Stimulated activated CD4-positive, alpha-beta T cell treated with anti-CD3 and anti-CD28 coated beads, Interleukin-2, amount 100 ng/mL, for 48 hours (primary cell): ENCODE results near the gene LEMD3.

Source experiments
- DNase-seq, 2 donors: peaks; one replicate each; pipeline ENCODE4 v3.0.0-alpha.2; 2020

Gene LEMD3

DNA sequence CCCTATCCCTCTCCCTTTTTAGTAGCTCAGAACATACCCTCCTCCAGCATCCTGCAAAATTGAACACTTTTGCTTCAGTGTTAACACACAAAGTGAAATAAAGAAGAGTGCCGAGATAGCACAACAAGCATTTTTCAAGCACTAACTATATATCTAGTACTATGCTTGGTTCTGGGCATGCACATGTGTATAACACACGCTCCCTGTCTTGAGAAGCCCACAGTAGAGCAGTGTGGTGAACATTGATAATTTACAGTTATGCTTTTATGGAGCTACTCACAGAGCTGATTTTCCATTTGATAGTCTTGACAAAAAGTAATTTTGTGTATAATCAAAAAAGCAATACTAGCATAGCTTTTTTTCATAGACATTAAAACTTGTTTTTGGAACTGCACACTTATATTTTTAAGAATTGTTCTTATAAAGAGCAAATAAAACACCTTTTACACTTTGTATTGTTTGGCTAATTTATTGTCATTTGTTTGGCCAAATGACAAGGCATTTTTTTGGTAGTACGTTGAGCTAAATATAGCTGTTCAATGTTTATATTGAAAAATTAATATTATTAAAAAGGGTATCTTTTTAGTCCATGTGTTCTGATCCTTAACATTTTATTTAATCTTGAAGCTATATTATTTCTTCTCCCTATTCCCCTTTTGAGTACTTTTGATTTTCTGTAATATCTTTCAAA is 39.7 kb downstream of the LEMD3 start:
- no peak for DNase-seq

GRCh38 chr12:65209655-65210043 is 40.3 kb downstream of the LEMD3 start:
- DNase-seq, result no peak

DNA sequence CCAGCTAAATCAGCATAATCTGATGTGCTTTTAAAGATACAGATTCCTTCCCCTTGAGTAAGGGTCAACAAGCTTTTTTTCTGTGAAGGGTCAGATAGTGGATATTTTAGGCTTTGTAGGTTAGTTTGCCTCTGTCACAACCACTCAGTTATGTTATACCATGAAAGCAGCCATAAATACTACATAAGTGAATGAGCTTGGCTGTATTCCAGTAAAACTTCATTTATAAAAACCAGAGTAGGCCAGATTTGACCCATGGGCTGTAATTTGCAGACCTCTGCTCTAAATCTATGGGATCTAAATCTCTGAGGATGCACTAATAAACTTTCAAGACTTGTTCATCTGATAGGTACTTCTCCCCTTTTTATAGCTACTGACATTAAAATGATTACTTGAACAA is 47.7 kb downstream of the LEMD3 start:
- DNase-seq, result no peak

GRCh38 chr12:65220761-65221160 is 51.4 kb downstream of the LEMD3 start:
- no peak for DNase-seq

DNA sequence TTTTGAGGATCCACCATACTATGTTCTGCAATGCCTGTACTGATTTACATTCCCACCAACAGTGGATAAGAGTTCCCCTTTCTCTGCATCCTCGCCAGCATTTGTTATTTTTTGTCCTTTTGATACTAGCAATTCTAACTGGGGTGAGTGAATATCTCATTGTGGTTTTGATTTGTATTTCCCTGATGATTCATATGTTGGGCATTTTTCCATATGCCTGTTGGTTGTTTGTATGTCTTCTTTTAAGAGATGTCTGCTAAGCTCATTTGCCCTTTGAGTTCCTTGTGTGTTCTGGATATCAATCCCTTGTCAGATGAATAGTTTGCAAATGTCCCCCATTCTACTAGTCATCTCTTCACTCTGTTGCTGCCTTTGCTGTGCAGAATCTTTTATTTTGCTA is 60.1 kb downstream of the LEMD3 start:
- no peak for DNase-seq

GRCh38 chr12:65232476-65233077 is 63.2 kb downstream of the LEMD3 start:
- no peak for DNase-seq

DNA sequence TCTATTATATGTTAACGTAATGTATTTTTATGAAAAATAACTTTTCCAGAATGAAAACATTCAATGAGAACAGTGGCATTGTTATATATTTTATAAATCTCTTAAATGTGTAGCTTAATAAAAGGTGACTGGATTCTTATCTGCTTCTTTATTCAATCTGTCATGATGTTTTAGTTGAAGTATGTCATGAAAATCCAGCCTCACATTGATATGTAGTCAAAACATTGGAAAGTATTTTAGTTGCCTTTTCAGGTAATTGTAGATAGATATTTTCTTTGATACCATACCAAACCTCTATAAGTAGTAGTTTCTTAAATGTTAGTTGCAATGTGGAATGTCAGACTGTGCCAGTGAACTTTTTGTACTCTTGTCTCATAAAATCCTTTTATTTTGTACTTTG is 67.8 kb downstream of the LEMD3 start:
- DNase-seq, result no peak

DNA sequence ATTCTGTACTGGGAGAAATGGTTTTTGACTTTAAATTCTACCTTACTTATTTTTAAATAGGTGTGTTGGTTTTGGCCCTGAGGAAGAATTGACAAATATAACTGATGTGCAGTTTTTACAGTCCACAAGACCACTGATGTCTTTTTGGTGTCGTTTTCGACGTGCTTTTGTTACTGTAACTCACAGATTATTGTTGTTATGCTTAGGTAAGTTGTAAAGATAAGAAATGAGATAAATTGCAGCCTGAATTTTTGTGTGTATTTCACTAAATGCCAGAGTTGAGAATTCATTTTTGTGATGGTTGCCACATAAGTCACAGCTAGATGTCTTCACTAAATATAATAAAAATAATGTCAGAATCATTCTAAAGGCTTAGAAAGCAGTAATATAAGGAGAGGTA is 69.2 kb downstream of the LEMD3 start:
- no peak for DNase-seq

- DNase-seq, result peak in 1 of 2 donors; percentile 8
Measured at GRCh38 chr12:65248656-65249633, 79.6 kb downstream of the LEMD3 start.

- no peak for DNase-seq
Measured at GRCh38 chr12:65252515-65252914, 83.1 kb downstream of the LEMD3 start.

DNA sequence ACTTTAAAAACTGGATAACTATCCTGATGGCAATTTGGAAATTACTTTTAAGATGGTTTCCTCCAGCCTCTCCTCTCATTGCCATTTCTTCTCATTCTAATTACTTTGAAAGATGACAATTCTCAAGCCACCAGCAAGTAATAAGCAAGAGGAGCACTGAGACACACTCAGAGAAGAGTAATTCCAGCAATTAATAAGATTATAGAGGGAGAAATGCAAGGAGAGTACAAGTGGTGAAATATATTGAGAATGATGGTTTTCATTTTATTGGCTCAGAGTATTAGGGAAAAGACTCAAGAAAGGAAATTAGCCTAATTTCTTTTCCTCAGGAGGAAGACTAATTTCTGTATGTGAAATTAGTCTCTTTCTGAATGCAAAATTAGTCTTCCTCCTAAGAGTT is 88.6 kb downstream of the LEMD3 start:
- DNase-seq, result no peak

- DNase-seq, result no peak
Measured at GRCh38 chr12:65259501-65259900, 90.1 kb downstream of the LEMD3 start.

- DNase-seq, result no peak
Measured at GRCh38 chr12:65263777-65264176, 94.4 kb downstream of the LEMD3 start.

- no peak for DNase-seq
Measured at GRCh38 chr12:65266408-65266807, 97.0 kb downstream of the LEMD3 start.

- no peak for DNase-seq
Measured at GRCh38 chr12:65269603-65270002, 100.2 kb downstream of the LEMD3 start.

DNA sequence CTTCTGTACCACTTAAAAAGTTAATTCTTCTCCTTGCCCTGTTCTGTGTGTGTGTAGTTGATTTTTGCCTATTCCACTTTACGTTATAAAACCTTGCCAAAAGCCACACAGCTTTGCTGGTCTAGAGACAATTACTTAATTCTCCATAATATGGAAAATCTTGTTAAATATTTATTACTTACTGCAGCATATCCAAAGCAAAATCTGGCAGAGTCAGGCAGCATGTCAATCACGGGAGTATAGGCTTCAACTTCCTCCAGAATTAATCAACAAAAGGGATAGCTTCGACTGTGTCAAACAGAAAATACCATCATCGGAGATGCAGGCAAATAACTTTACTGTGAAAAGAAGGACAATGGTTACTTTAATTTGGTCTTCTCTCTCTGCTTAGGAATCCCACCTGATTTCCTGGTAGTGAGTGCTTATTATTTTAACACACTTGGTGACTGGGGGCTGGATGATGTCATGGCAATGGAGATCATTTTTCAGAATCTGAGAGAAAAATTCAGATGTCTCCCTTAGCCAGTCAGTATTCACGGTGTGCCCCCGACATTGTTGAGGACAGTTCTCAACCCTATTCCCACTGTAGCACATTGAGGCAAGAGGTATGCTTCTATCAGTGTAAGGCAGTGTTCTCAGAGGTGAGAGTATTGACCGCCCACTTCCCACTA is 105.4 kb downstream of the LEMD3 start:
- DNase-seq, result no peak

DNA sequence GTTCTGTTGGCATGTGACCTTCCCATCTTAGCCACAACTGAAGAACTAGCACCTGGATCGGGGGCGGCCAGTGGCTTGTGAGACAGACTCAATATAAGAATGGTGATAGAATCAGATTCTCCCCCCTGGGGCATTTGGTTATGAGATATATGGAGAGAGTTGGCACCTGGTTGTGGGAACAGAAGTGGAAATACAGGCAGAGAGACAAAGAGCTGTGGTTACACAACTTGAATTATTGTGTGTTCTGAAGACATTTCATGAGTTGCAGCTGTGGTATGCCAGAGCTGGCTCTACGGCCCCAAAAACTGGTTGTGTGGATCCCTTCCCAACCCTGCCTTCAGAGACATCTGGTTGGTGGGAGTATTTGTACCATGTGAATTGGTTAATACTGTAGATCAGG is 106.2 kb downstream of the LEMD3 start:
- DNase-seq, result no peak

DNA sequence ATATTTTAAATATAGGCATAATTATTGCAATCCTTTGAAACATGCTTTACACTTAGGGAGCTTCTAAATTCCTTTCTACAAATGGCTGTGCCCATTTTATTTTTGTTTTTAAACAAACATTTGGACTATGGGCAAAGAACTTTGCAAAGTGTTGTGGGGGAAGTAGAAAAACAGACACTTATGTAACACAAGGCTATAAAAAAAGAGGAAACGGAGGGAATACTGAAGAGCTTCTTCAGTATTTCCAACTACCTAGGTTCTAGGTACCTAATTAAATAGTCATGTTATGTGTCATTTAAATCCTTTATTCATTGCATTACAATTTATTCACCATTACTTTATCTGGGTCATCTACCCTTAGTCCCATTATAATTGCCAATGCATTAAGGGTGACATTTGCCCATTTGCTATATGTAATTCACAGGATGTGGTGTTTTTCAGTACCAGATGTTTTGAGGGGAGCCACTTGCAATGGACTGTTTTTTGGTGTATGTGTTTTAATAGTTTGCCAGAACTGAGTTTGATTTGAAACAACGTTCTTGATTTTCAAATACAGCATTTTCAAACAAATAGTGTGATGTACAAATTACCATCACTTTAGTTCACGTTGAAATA is 107.6 kb downstream of the LEMD3 start:
- no peak for DNase-seq

- no peak for DNase-seq
Measured at GRCh38 chr12:65277994-65278575, 108.7 kb downstream of the LEMD3 start.

DNA sequence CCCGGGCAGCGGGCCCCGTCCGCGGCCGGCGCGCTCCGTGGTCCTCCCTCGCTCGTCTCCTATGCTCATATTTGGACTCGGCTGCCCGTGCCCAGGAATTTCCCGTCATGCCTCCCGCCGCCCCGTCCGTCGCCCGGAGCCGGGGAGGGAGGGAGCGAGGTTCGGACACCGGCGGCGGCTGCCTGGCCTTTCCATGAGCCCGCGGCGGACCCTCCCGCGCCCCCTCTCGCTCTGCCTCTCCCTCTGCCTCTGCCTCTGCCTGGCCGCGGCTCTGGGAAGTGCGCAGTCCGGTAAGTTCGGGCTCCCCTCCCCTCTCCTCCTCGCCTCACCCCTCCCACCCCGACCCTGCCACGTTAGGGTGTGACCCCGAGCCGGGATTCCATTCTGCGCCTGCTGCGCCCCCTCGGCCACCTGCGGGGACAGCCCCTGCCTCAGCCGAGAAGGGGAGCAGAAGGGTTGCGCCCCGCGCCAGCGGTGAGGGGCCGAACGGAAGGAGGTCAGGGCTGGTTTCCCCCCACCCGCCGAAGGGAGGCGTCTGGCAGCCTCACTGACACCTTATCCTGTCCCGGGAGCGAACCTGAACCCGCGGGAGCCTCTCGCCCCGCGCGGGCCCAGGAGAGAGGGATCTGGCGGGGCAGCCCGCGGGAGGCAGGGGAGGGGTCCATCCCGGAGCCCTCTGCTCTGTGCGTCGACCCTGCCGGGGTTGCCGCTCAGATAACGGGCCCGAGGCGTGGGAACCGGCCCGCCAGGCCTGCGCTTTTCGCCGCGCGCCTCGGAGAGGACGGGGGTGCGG is 109.4 kb downstream of the LEMD3 start, which contains the start of gene MSRB3:
Gene MSRB3, plus strand, starts transcription at position 108 of the 793 bp plus-strand sequence. CDS start 29,897 bp downstream, outside the sequence.
- DNase-seq, result no peak

- no peak for DNase-seq
Measured at GRCh38 chr12:65279369-65280112, 110.2 kb downstream of the LEMD3 start.
